H9 (cell line): ENCODE measurements around the gene COG6. TPM values are rescaled to one million over a fixed set of nuclear protein-coding genes. Genes with fewer than 3 reads are reported as not detected.

Source experiments
- DNase-seq: peaks from one replicate; pipeline ENCODE4 v3.0.0-alpha.2; 2017
- H2AFZ ChIP-seq: one replicate; pipeline ENCODE4 v1.6.1; 2013; ENCODE audit warnings: mild to moderate bottlenecking, low read length, control low read depth, moderate library complexity
- H2AK5ac ChIP-seq: 2 replicates; pipeline ENCODE4 v1.6.1; 2013; ENCODE audit warnings: low read length, control low read depth, mixed read lengths; ENCODE audit not compliant: insufficient read length
- H2BK120ac ChIP-seq: one replicate; pipeline ENCODE4 v1.6.1; 2013; ENCODE audit warnings: low read depth, mild to moderate bottlenecking, low read length, control low read depth, inconsistent platforms; ENCODE audit not compliant: poor library complexity, severe bottlenecking
- H2BK12ac ChIP-seq: 2 replicates; pipeline ENCODE4 v1.6.1; 2013; ENCODE audit warnings: low read length, control low read depth, mixed read lengths, low read depth; ENCODE audit not compliant: insufficient read length
- H2BK15ac ChIP-seq: 2 replicates; pipeline ENCODE4 v1.6.1; 2013; ENCODE audit warnings: low read depth, low read length, control low read depth
- H2BK20ac ChIP-seq: one replicate; pipeline ENCODE4 v1.6.1; 2013; ENCODE audit warnings: low read depth, mild to moderate bottlenecking, low read length, control low read depth, inconsistent platforms; ENCODE audit not compliant: poor library complexity, severe bottlenecking
- H2BK5ac ChIP-seq: 2 replicates; pipeline ENCODE4 v1.6.1; 2013; ENCODE audit warnings: low read length, control low read depth, mixed read lengths; ENCODE audit not compliant: insufficient read length
- H3K14ac ChIP-seq: 2 replicates; pipeline ENCODE4 v1.6.1; 2013; ENCODE audit warnings: low read length, control low read depth; ENCODE audit not compliant: insufficient read depth
- H3K18ac ChIP-seq: 2 replicates; pipeline ENCODE4 v1.6.1; 2013; ENCODE audit warnings: low read depth, mild to moderate bottlenecking, mixed read lengths, low read length, control low read depth; ENCODE audit not compliant: insufficient read length
- H3K23ac ChIP-seq: 2 replicates; pipeline ENCODE4 v1.6.1; 2013; ENCODE audit warnings: low read length, control low read depth, mixed read lengths, low read depth; ENCODE audit not compliant: insufficient read length
- H3K23me2 ChIP-seq: 2 replicates; pipeline ENCODE4 v1.6.1; 2013; ENCODE audit warnings: low read depth, mild to moderate bottlenecking, mixed read lengths, low read length, control low read depth; ENCODE audit not compliant: insufficient read length, poor library complexity, severe bottlenecking
- H3K27ac ChIP-seq: 2 replicates; pipeline ENCODE4 v1.5.1; 2013; ENCODE audit warnings: low read length, control low read depth, mixed read lengths, low read depth; ENCODE audit not compliant: insufficient read length
- H3K27me3 ChIP-seq: 2 replicates; pipeline ENCODE4 v1.6.1; 2013; ENCODE audit warnings: low read length, control low read depth, inconsistent platforms; ENCODE audit not compliant: insufficient read depth
- H3K4ac ChIP-seq: 2 replicates; pipeline ENCODE4 v1.6.1; 2013; ENCODE audit warnings: low read depth, mild to moderate bottlenecking, control low read depth, inconsistent platforms, low read length, moderate library complexity
- H3K4me1 ChIP-seq: 2 replicates; pipeline ENCODE4 v1.6.1; 2013; ENCODE audit warnings: low read length, control low read depth, inconsistent platforms; ENCODE audit not compliant: insufficient read depth
- H3K4me2 ChIP-seq: 2 replicates; pipeline ENCODE4 v1.6.1; 2013; ENCODE audit warnings: low read length, control low read depth, mixed read lengths; ENCODE audit not compliant: insufficient read length, insufficient read depth
- H3K56ac ChIP-seq: 2 replicates; pipeline ENCODE4 v1.6.1; 2013; ENCODE audit warnings: low read depth, mild to moderate bottlenecking, mixed read lengths, low read length, control low read depth; ENCODE audit not compliant: insufficient read length
- H3K79me1 ChIP-seq: 2 replicates; pipeline ENCODE4 v1.6.1; 2013; ENCODE audit warnings: low read depth, mild to moderate bottlenecking, moderate library complexity, low read length, control low read depth, inconsistent platforms; ENCODE audit not compliant: insufficient read depth, poor library complexity, severe bottlenecking
- H3K79me2 ChIP-seq: 2 replicates; pipeline ENCODE4 v1.6.1; 2013; ENCODE audit warnings: low read length, control low read depth, inconsistent platforms; ENCODE audit not compliant: insufficient read depth
- H3K9ac ChIP-seq: 2 replicates; pipeline ENCODE4 v1.6.1; 2013; ENCODE audit warnings: low read length, control low read depth, mixed read lengths; ENCODE audit not compliant: insufficient read length; ENCODE audit errors: extremely low read depth
- H3K9me3 ChIP-seq: one replicate; pipeline ENCODE4 v1.6.1; 2013; ENCODE audit warnings: low read depth, low read length, inconsistent platforms; ENCODE audit not compliant: control insufficient read depth
- H3T11ph ChIP-seq: one replicate; pipeline ENCODE4 v1.6.1; 2013; ENCODE audit warnings: mild to moderate bottlenecking, low read length, control low read depth, inconsistent platforms
- H4K20me1 ChIP-seq: one replicate; pipeline ENCODE4 v1.6.1; 2013; ENCODE audit not compliant: control insufficient read depth, insufficient read length, insufficient read depth
- H4K5ac ChIP-seq: 2 replicates; pipeline ENCODE4 v1.6.1; 2013; ENCODE audit warnings: low read depth, mild to moderate bottlenecking, mixed read lengths, low read length, control low read depth; ENCODE audit not compliant: insufficient read length
- H4K8ac ChIP-seq: replicated peaks from 2 replicates; pipeline ENCODE4 v1.6.1; 2013; ENCODE audit warnings: low read length, control low read depth, mixed read lengths, low read depth; ENCODE audit not compliant: insufficient read length
- H4K91ac ChIP-seq: 2 replicates; pipeline ENCODE4 v1.6.1; 2013; ENCODE audit warnings: low read depth, mild to moderate bottlenecking, moderate library complexity, mixed read lengths, low read length, control low read depth; ENCODE audit not compliant: insufficient read length
- H3K27ac Mint-ChIP-seq, 3 experiments: 2 replicates in 2 of 3; 3 replicates in 1 of 3; pipeline ENCODE4 v1.8.0; 2020 to 2021; ENCODE audit warnings: mixed read lengths in 3 of 3, mild to moderate bottlenecking in 1 of 3, moderate library complexity in 1 of 3
- H3K27me3 Mint-ChIP-seq: 2 replicates; pipeline ENCODE4 v1.8.0; 2021; ENCODE audit warnings: low read depth, mild to moderate bottlenecking, moderate library complexity, mixed read lengths
- H3K36me3 Mint-ChIP-seq, 3 experiments: 2 replicates in 2 of 3; 3 replicates in 1 of 3; pipeline ENCODE4 v1.8.0; 2020 to 2021; ENCODE audit warnings: low read depth in 3 of 3, mixed read lengths in 3 of 3; ENCODE audit not compliant: insufficient read depth in 1 of 3
- H3K4me1 Mint-ChIP-seq, 2 experiments: 2 replicates each; pipeline ENCODE4 v1.8.0; 2020; ENCODE audit warnings: mixed read lengths in 2 of 2
- H3K4me3 Mint-ChIP-seq, 2 experiments: 2 replicates in 1 of 2; 3 replicates in 1 of 2; pipeline ENCODE4 v1.8.0; 2020 to 2021; ENCODE audit warnings: mild to moderate bottlenecking in 2 of 2, mixed read lengths in 2 of 2, moderate library complexity in 1 of 2
- H3K9me3 Mint-ChIP-seq, 2 experiments: 2 replicates in 1 of 2; 3 replicates in 1 of 2; pipeline ENCODE4 v1.8.0; 2020; ENCODE audit warnings: mild to moderate bottlenecking in 2 of 2, mixed read lengths in 2 of 2, moderate library complexity in 1 of 2
- WGBS: extraction: QIAGEN DNeasy Blood & Tissue Kit; methylation state at CpG from one replicate; pipeline ENCODE4 v1.1.7; 2013; ENCODE audit warnings: missing lambda C conversion rate, low lambda C conversion rate, mixed read lengths; ENCODE audit not compliant: insufficient read length; ENCODE audit errors: extremely low coverage; 5-methylcytosine and 5-hydroxymethylcytosine counted together
- total RNA-seq: library from RNA; stranded (reverse); gene quantifications from 2 replicates; pipeline ENCODE4 v1.2.1, GENCODE V29; 2021
- TF ChIP-seq, protein P1 (sequence below): fragments of 200-600 bp; sonication (generic); conservative IDR thresholded peaks from 3 replicates; pipeline ENCODE4 v1.8.0; 2021; ENCODE audit warnings: antibody characterized with exemption, mild to moderate bottlenecking

Gene COG6
- total RNA-seq, 1 experiment from 2014 or later = 23.7 TPM

DNA sequence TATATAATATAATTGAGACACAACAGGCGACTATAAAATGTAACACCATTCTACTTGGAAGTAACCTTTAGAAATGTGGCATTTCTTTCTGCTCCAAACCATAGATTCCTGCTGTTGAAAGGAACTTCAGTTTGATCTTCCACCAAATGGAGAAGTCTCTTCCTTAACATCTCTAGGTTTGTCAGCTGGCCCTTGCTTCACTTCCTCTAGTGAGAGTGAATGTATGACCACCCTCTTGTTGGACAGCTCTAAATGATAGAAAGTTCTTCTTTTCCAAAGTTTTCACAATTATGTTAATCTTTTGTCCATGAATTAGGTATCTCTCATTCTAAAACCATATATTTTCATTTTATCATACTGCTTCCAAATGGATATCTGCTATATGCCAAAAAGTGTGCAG is 13.8 kb upstream of the COG6 start:
- WGBS = no CpG with 5 or more reads among the region's 1 CpG
- no peaks in the 10 kb centered on the region for H3K79me2 ChIP-seq
- no peak overlapping the region for H4K5ac ChIP-seq
- no peaks in the 10 kb centered on the region for H3K23me2 ChIP-seq
- H4K20me1 ChIP-seq = no peaks in the 10 kb centered on the region
- no peak for DNase-seq
- no peak overlapping the region for H2BK15ac ChIP-seq
- H3K9ac ChIP-seq = no peak overlapping the region
- H3K9me3 ChIP-seq = no peaks in the 10 kb centered on the region
- H3K4ac ChIP-seq = no peak overlapping the region
- Mint-ChIP-seq H3K36me3 (no peaks in the 10 kb centered on the region), H3K27me3 (peaks cover 2% of the 10 kb centered on the region), H3K4me3 (no peak overlapping the region), H3K9me3 (peaks cover 0 to 3% of the 10 kb centered on the region in 2 experiments; a peak in 2 of 5 replicates), H3K4me1 (no peaks in the 10 kb centered on the region), H3K27ac (no peak overlapping the region)
- H2BK20ac ChIP-seq = no peak overlapping the region
- no peaks in the 10 kb centered on the region for H3K27me3 ChIP-seq
- no peak overlapping the region for H2BK12ac ChIP-seq
- H3K4me1 ChIP-seq = no peaks in the 10 kb centered on the region
- no peak overlapping the region for H2BK5ac ChIP-seq
- no peak overlapping the region for H3K18ac ChIP-seq
- H2AK5ac ChIP-seq = no peak overlapping the region
- no peak overlapping the region for H3K27ac ChIP-seq
- H4K91ac ChIP-seq = no peak overlapping the region
- no peaks in the 10 kb centered on the region for H3K79me1 ChIP-seq
- H4K8ac ChIP-seq = no peak overlapping the region
- no peak overlapping the region for H3K23ac ChIP-seq
- no peak overlapping the region for H3K56ac ChIP-seq
- H2BK120ac ChIP-seq = no peak overlapping the region
- no peak overlapping the region for H2AFZ ChIP-seq
- H3K4me2 ChIP-seq = no peak overlapping the region
- H3T11ph ChIP-seq = no peak overlapping the region
- TF ChIP-seq, protein P1, sequence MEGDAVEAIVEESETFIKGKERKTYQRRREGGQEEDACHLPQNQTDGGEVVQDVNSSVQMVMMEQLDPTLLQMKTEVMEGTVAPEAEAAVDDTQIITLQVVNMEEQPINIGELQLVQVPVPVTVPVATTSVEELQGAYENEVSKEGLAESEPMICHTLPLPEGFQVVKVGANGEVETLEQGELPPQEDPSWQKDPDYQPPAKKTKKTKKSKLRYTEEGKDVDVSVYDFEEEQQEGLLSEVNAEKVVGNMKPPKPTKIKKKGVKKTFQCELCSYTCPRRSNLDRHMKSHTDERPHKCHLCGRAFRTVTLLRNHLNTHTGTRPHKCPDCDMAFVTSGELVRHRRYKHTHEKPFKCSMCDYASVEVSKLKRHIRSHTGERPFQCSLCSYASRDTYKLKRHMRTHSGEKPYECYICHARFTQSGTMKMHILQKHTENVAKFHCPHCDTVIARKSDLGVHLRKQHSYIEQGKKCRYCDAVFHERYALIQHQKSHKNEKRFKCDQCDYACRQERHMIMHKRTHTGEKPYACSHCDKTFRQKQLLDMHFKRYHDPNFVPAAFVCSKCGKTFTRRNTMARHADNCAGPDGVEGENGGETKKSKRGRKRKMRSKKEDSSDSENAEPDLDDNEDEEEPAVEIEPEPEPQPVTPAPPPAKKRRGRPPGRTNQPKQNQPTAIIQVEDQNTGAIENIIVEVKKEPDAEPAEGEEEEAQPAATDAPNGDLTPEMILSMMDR = no peak
- no peak overlapping the region for H3K14ac ChIP-seq
